Adrenal gland (tissue), 12 donors: ENCODE results near the gene SBF1. TPM values are rescaled to one million over a fixed set of nuclear protein-coding genes. Genes with fewer than 3 reads are reported as not detected.
"Not testable (repeated sequence)": the region's sequence is repeated elsewhere in the genome, so short reads cannot be mapped to it uniquely, and the experiment has no call there.

Experiments used
- DNase-seq, 7 donors: peaks; one replicate each; pipeline ENCODE4 v3.0.0-alpha.2; 2019 to 2020
- H3K27ac ChIP-seq, 5 donors: fragments of 200-600 bp; sonication (generic) in 4 of 5; 1 replicate in 3 of 5; 2 replicates in 2 of 5; pipeline versions ENCODE4 v1.5.1 to v1.8.0; 2016 to 2020; ENCODE audit warnings: mild to moderate bottlenecking in 1 of 5
- H3K27me3 ChIP-seq: fragments of 200-600 bp; 2 replicates; pipeline ENCODE4 v1.8.0; 2021
- H3K36me3 ChIP-seq, 2 donors: fragments of 200-600 bp; replicated peaks in 1 of 2; 1 replicate in 1 of 2; 2 replicates in 1 of 2; pipeline versions ENCODE4 v1.5.1 to v1.8.0; 2018 to 2022
- H3K4me1 ChIP-seq, 2 donors: fragments of 200-600 bp; replicated peaks in 1 of 2; 1 replicate in 1 of 2; 2 replicates in 1 of 2; pipeline versions ENCODE4 v1.5.1 to v1.8.0; 2018 to 2021
- H3K4me3 ChIP-seq, 4 donors: fragments of 200-600 bp; sonication (generic) in 3 of 4; one replicate each; pipeline ENCODE4 v1.5.1; 2016 to 2018
- H3K9me3 ChIP-seq, 3 donors: fragments of 200-600 bp; sonication (generic) in 1 of 3; replicated peaks in 1 of 3; 1 replicate in 2 of 3; 2 replicates in 1 of 3; pipeline versions ENCODE4 v1.5.1 to v1.8.0; 2016 to 2021
- CTCF ChIP-seq, 6 experiments: fragments of 450-650 bp in 4 of 6; fragments of 200-600 bp in 2 of 6; sonication (generic) in 1 of 6; IDR thresholded peaks; 1 replicate in 5 of 6; 2 replicates in 1 of 6; pipeline versions ENCODE4 v1.5.1 to v1.8.0; 2016 to 2021; ENCODE audit warnings: antibody characterized with exemption in 6 of 6, mild to moderate bottlenecking in 2 of 6, moderate library complexity in 1 of 6
- POLR2A ChIP-seq, 2 donors: fragments of 450-650 bp; IDR thresholded peaks; one replicate each; pipeline ENCODE4 v1.6.1; 2017; ENCODE audit warnings: antibody characterized with exemption in 2 of 2, mild to moderate bottlenecking in 2 of 2, moderate library complexity in 1 of 2
- WGBS, 4 donors: extraction: QIAGEN DNeasy Blood & Tissue Kit in 2 of 4; methylation state at CpG; one replicate each; pipeline versions ENCODE4 v1.1.5 to v1.1.7; 2013 to 2017; 5-methylcytosine and 5-hydroxymethylcytosine counted together
- intact Hi-C, 2 donors: fragments of 100-400 bp; cut with DNase I; formaldehyde crosslinking; loops; one replicate each; pipeline versions ENCODE4 v1.14.1 to v1.15.0; 2022 to 2023
- polyA plus RNA-seq, 3 donors: library from polyadenylated mRNA; stranded (reverse); fragments of 200-250 nt in 2 of 3; fragments of 350-450 nt in 1 of 3; fragmentation: Illumina TruSeq in 1 of 3; extraction: RNeasy Lipid Tissue Mini Kit (QIAGEN cat#74804) in 1 of 3; gene quantifications; one replicate each; pipeline ENCODE4 v1.2.3, GENCODE V29; 2013 to 2014
- total RNA-seq, 9 donors: library from RNA; depleted of rRNA in 4 of 9; stranded (reverse); fragments of >200 nt in 4 of 9; fragments of 120-200 nt in 1 of 9; fragmentation: NEBNext Ultra II Directional in 1 of 9; extraction: Animal tissue kit (Norgen Biotek cat#: 25700) in 1 of 9; gene quantifications; one replicate each; pipeline versions ENCODE4 v1.1.0 to v1.2.4, GENCODE V29; 2013 to 2023
- donor health status: healthy with polysubstance abuse.
- donor health status: Bipolar disorder and iron deficiency.
- donor health status: DM: yes; HTN: yes; CAD: no.
- donor health status: DM: no; HTN: no; CAD: no.
- donor health status: DM: no; HTN: no; CAD: no.
- donor health status: DM: yes; HTN: yes; CAD: no.

The SBF1 gene
- total and polyA plus RNA-seq, 12 donors = 8.4 to 117 (median 72.9) TPM

- Histone ChIP-seq H3K27me3 (no peaks in the 10 kb centered on the region), H3K9me3 (no peaks in the 10 kb centered on the region), H3K36me3 (peaks cover 0 to 87% of the 10 kb centered on the region in 2 donors), H3K4me3 (no peak overlapping the region), H3K4me1 (peaks cover 4 to 5% of the 10 kb centered on the region in 2 donors), H3K27ac (no peak overlapping the region)
- DNase-seq = no peak
- WGBS, 4 donors = 83 to 94% (median 88%) methylated on average over 4 to 8 of the region's 8 CpGs
- intact Hi-C loops = no loop called here
- no peak for TF ChIP-seq CTCF (IDR thresholded peaks at IDR 0.05)
- TF ChIP-seq POLR2A (IDR thresholded peaks at IDR 0.05) = no peak
These were observed 57.8 kb downstream of the SBF1 start for GRCh38 chr22:50416996-50417395.

GRCh38 chr22:50415426-50415825, 59.4 kb downstream of the SBF1 start:
- 91 to 94% (median 92%) methylated on average over 5 to 12 of the region's 12 CpGs for WGBS, 4 donors
- Histone ChIP-seq H3K9me3 (no peaks in the 10 kb centered on the region), H3K36me3 (peaks cover 0 to 75% of the 10 kb centered on the region in 2 donors), H3K4me3 (no peak overlapping the region), H3K27me3 (no peaks in the 10 kb centered on the region), H3K27ac (no peak overlapping the region), H3K4me1 (peaks cover 5 to 7% of the 10 kb centered on the region in 2 donors)
- DNase-seq = no peak
- TF ChIP-seq POLR2A (IDR thresholded peaks at IDR 0.05) (no peak), CTCF (IDR thresholded peaks at IDR 0.05) (no peak)
- intact Hi-C loops = no loop called here

- peaks cover 5 to 7% of the 10 kb centered on the region in 2 donors for H3K4me1 ChIP-seq
- TF ChIP-seq CTCF (IDR thresholded peaks at IDR 0.05) = no peak
- TF ChIP-seq POLR2A (IDR thresholded peaks at IDR 0.05) = no peak
- no peaks in the 10 kb centered on the region for H3K9me3 ChIP-seq
- H3K27ac ChIP-seq = no peak overlapping the region
- 92 to 94% (median 93%) methylated on average over 21 to 31 of the region's 31 CpGs for WGBS, 4 donors
- intact Hi-C loops = no loop called here
- H3K4me3 ChIP-seq = no peak overlapping the region
- H3K27me3 ChIP-seq = no peaks in the 10 kb centered on the region
- peaks cover 0 to 67% of the 10 kb centered on the region in 2 donors for H3K36me3 ChIP-seq
- DNase-seq = no peak
These were observed 60.2 kb downstream of the SBF1 start for GRCh38 chr22:50414476-50415248.

- H3K4me3 ChIP-seq, H3K27me3 ChIP-seq, DNase-seq, intact Hi-C loops, H3K27ac ChIP-seq, H3K9me3 ChIP-seq: not testable (repeated sequence)
- Histone ChIP-seq H3K4me1 (peaks cover 5 to 11% of the 10 kb centered on the region in 2 donors), H3K36me3 (peaks cover 0 to 33% of the 10 kb centered on the region in 2 donors)
- WGBS, 4 donors = 81 to 85% (median 83%) methylated on average over 9 of the region's 9 CpGs
These were observed 65.9 kb downstream of the SBF1 start for GRCh38 chr22:50408954-50409353.

GRCh38 chr22:50408311-50408710, 66.5 kb downstream of the SBF1 start:
- peaks cover 0 to 28% of the 10 kb centered on the region in 2 donors for H3K36me3 ChIP-seq
- no peak for DNase-seq

More at GRCh38 chr22:50408311-50408710, 66.5 kb downstream of the SBF1 start:
- no peak overlapping the region for H3K4me3 ChIP-seq
- peaks cover 11 to 17% of the 10 kb centered on the region in 2 donors for H3K4me1 ChIP-seq
- no peaks in the 10 kb centered on the region for H3K27me3 ChIP-seq
- H3K27ac ChIP-seq = no peak overlapping the region
- TF ChIP-seq CTCF (IDR thresholded peaks at IDR 0.05) (no peak), POLR2A (IDR thresholded peaks at IDR 0.05) (no peak)
- WGBS, 4 donors = 91 to 96% (median 94%) methylated on average over 13 of the region's 13 CpGs
- intact Hi-C loops = no loop called here
- H3K9me3 ChIP-seq = no peaks in the 10 kb centered on the region
